ENCODE data around the gene DMD.

DNA sequence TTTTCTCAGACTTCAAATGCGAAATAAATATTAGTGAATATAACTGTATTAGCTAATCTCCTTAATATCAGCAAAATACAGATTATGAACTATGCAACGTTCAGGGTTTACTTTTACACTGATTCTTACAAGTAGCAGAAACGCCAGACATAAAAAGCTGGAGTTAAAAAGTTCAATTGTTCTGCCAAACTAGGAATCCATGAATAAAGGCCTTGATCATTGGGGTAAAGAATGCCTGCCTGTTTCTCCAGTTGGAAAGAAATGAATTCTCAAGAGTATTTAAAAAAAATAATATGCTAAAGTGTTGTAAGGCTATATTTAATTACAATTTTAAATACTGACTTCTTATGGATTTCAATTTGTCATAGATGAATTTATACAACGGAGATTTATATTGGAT lies 612.2 kb downstream of the DMD start:
- TF ChIP-seq JUN (IDR thresholded peaks at IDR 0.05) (no peak), EP300 (IDR thresholded peaks at IDR 0.05) (no peak)
- TF ChIP-seq, protein P1, sequence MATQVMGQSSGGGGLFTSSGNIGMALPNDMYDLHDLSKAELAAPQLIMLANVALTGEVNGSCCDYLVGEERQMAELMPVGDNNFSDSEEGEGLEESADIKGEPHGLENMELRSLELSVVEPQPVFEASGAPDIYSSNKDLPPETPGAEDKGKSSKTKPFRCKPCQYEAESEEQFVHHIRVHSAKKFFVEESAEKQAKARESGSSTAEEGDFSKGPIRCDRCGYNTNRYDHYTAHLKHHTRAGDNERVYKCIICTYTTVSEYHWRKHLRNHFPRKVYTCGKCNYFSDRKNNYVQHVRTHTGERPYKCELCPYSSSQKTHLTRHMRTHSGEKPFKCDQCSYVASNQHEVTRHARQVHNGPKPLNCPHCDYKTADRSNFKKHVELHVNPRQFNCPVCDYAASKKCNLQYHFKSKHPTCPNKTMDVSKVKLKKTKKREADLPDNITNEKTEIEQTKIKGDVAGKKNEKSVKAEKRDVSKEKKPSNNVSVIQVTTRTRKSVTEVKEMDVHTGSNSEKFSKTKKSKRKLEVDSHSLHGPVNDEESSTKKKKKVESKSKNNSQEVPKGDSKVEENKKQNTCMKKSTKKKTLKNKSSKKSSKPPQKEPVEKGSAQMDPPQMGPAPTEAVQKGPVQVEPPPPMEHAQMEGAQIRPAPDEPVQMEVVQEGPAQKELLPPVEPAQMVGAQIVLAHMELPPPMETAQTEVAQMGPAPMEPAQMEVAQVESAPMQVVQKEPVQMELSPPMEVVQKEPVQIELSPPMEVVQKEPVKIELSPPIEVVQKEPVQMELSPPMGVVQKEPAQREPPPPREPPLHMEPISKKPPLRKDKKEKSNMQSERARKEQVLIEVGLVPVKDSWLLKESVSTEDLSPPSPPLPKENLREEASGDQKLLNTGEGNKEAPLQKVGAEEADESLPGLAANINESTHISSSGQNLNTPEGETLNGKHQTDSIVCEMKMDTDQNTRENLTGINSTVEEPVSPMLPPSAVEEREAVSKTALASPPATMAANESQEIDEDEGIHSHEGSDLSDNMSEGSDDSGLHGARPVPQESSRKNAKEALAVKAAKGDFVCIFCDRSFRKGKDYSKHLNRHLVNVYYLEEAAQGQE (IDR thresholded peaks at IDR 0.05): no peak

Data from A549 (cell line).